Activated B cell treated with CpG ODN at 0.5 μM for 24 hours (primary cell): ENCODE data around the gene TMEM183A. TPM values are rescaled to one million over a fixed set of nuclear protein-coding genes. Genes with fewer than 3 reads are reported as not detected.

Experiments used
- ATAC-seq: fragments of 200-7000 bp; cut with Tn5 transposase; one replicate; pipeline ENCODE4 v1.10.0; 2021; ENCODE audit warnings: low read depth, mild to moderate bottlenecking, moderate library complexity
- CTCF ChIA-PET: fragments of 350-600 bp; sonication (Branson Sonifier 250); formaldehyde crosslinking; loops from one replicate; lab custom pipeline; 2021; ENCODE audit warnings: antibody characterized with exemption; lab: Charles Lee
- POLR2A ChIA-PET: fragments of 350-600 bp; sonication (Branson Sonifier 250); formaldehyde crosslinking; loops from one replicate; lab custom pipeline; 2021; ENCODE audit warnings: antibody characterized with exemption; lab: Charles Lee
- DNase-seq: peaks from one replicate; pipeline ENCODE4 v3.0.0; 2022
- H3K27ac Mint-ChIP-seq: one replicate; pipeline ENCODE4 v1.8.0; 2020; ENCODE audit warnings: mixed read lengths
- H3K27me3 Mint-ChIP-seq: one replicate; pipeline ENCODE4 v1.8.0; 2021; ENCODE audit warnings: mixed read lengths
- H3K36me3 Mint-ChIP-seq: one replicate; pipeline ENCODE4 v1.8.0; 2021; ENCODE audit warnings: low read depth, mixed read lengths
- H3K4me1 Mint-ChIP-seq: one replicate; pipeline ENCODE4 v1.8.0; 2021; ENCODE audit warnings: mixed read lengths
- H3K4me3 Mint-ChIP-seq: one replicate; pipeline ENCODE4 v1.8.0; 2020; ENCODE audit warnings: mild to moderate bottlenecking, mixed read lengths
- H3K9me3 Mint-ChIP-seq: one replicate; pipeline ENCODE4 v1.8.0; 2020; ENCODE audit warnings: mixed read lengths
- intact Hi-C: fragments of 100-400 bp; cut with micrococcal nuclease; formaldehyde crosslinking; loops from one replicate; pipeline ENCODE4 v1.15.1; 2024
- total RNA-seq: library from RNA; stranded (reverse); gene quantifications from 2 replicates; pipeline ENCODE4 v1.2.3, GENCODE V29; 2022
- TF ChIP-seq, protein P1 (sequence below): fragments of 200-600 bp; IDR thresholded peaks from one replicate; pipeline ENCODE4 v1.8.0; 2022; ENCODE audit warnings: antibody characterized with exemption, mild to moderate bottlenecking

The TMEM183A gene
- total RNA-seq, 1 donor from 2014 or later: 70.6 TPM

DNA sequence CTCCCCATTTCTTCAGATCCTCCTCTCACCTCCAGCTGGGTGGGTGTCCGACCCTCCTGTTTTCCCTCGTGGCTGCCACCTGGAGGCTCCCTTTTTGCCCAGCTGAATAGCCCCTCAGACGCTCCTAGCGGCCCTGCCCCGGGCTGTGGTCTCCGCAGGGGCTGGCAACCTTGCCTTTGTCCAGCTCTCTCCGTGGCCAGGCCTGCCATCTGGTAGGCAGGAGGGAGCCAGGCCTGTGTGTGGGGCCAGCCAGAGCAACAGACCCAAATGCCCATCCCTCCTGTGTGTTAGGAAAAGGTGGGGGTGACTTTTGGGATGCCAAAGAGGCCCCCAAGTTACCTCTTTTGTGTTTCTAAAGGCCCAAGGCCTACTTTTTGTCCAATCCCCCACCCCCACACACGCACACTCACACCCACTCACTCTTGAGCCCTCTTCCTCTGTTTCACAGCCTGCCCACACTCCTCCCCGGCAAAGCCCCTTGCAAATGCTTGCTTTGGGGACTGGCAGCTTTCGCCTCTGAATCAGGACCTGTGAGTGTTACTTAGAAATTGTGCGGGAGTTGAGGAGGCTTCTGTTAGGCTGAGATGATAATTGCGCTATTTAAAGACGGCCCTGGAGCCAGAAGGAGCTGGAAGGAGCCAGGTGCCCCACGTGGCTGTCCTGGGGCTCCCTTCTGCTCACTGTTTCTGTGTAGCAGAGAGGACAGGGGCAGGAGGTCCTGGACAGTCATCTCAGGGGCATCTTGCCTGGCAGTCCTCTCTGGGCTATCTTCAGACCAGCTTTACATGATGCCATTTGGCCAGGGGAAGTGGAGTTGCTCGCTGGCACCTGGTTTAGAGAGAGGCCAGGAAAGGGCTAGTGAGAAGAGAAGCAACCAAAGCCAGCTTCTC, 28.2 kb downstream of the TMEM183A start:
- Mint-ChIP-seq H3K27ac (no peak overlapping the region), H3K27me3 (peaks cover 10% of the 10 kb centered on the region), H3K9me3 (no peaks in the 10 kb centered on the region), H3K4me1 (peaks cover 3% of the 10 kb centered on the region), H3K36me3 (no peaks in the 10 kb centered on the region), H3K4me3 (no peak overlapping the region)
- intact Hi-C loops: no loop called here
- no peak for DNase-seq
- TF ChIP-seq, protein P1, sequence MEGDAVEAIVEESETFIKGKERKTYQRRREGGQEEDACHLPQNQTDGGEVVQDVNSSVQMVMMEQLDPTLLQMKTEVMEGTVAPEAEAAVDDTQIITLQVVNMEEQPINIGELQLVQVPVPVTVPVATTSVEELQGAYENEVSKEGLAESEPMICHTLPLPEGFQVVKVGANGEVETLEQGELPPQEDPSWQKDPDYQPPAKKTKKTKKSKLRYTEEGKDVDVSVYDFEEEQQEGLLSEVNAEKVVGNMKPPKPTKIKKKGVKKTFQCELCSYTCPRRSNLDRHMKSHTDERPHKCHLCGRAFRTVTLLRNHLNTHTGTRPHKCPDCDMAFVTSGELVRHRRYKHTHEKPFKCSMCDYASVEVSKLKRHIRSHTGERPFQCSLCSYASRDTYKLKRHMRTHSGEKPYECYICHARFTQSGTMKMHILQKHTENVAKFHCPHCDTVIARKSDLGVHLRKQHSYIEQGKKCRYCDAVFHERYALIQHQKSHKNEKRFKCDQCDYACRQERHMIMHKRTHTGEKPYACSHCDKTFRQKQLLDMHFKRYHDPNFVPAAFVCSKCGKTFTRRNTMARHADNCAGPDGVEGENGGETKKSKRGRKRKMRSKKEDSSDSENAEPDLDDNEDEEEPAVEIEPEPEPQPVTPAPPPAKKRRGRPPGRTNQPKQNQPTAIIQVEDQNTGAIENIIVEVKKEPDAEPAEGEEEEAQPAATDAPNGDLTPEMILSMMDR: no peak
- ATAC-seq: no peak
- ChIA-PET POLR2A (no interaction called here), CTCF (interaction anchor here (1.5 kb wide), 1 partner anchor 181 kb away, joined by 4 read pairs; no protein-coding TSS in a partner anchor)

DNA sequence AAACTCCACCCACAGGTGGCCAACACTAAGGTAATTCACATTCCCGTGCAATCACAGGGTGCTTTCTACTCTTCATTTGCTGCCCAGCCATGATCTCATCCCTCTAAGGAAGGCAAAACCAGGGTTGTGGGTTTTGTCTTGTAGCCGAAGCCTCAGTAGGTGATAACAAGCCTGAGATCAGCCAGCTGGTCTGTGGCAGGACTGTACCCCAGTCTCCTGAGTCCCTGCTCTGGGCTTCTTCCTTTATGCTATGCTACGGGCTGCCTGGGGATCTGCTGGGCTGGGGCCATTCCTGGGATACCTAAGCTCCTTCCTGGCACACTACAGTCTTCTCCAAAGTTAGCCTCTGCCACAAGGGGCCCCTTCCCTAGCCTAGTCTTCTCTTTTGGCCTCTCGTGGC, 29.0 kb downstream of the TMEM183A start:
- ATAC-seq (no peak), DNase-seq (no peak)
- CTCF ChIA-PET: no interaction called here
- intact Hi-C loops: no loop called here
- peaks cover 10% of the 10 kb centered on the region for H3K27me3 Mint-ChIP-seq
- H3K4me1 Mint-ChIP-seq: peaks cover 3% of the 10 kb centered on the region
- POLR2A ChIA-PET: no interaction called here
- H3K36me3 Mint-ChIP-seq: no peaks in the 10 kb centered on the region
- H3K9me3 Mint-ChIP-seq: no peaks in the 10 kb centered on the region
- TF ChIP-seq, protein P1: no peak
- no peak overlapping the region for H3K4me3 Mint-ChIP-seq
- H3K27ac Mint-ChIP-seq: no peak overlapping the region

DNA sequence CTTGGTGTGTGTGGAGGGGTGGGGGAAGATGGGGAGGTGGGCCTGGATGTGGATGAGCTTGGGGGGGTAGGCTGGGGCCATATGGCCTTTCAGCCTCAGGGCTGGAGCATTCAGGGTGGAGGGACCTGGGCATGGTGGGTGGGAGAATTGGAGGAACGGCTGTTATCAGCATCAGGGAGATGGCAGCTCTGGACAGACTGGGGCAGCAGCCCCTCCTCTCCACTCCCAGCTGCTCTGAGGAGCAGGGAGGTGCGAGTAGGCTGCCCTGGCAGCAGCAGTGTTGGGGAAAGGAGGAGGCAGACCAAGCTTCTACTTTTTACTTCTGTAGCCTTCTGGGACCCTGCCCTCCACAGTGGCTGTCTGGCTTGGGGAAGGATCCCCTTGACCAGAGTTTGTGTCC, 29.4 kb downstream of the TMEM183A start:
- POLR2A ChIA-PET: no interaction called here

DNA sequence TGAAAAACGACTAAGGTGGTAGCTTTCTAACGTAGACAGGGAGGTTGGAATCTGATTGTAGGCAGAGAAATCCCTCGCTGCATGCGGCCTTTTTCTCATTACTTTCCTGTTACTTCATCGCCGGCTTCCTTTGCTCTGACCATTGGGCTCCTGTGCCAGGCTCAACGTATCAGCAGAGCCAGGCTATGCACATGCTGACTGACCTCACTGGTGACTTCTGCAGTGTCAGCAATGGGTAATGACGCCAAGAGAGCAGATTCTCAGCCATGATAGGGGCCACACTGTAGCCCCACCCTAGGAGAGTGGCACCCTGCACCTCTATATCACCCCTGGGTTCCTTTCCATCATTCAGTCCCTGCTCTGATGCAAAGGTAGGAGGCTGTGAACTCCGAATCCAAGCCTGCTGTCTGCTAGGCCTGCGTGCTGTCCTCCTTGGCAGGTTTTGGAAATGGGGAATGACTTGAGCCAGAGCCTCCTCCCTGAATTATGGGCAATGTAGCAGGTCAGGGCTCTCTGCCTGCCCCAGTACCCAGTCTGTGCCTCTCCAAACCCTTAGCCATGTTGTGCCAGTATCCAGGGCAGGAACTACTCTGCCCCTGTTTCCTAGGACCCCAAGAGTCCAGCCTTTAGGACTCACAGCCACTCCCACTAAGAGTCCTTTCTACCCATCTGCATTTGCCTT, 30.5 kb downstream of the TMEM183A start:
- Mint-ChIP-seq H3K27ac (no peak overlapping the region), H3K36me3 (no peaks in the 10 kb centered on the region), H3K9me3 (no peaks in the 10 kb centered on the region), H3K4me1 (peaks cover 3% of the 10 kb centered on the region), H3K4me3 (no peak overlapping the region), H3K27me3 (peaks cover 10% of the 10 kb centered on the region)
- intact Hi-C loops: loop anchor here (2.0 kb wide), 2 partner anchors 303 to 449 kb away; no protein-coding TSS in a partner anchor
- ATAC-seq: no peak
- no peak for DNase-seq
- CTCF ChIA-PET: no interaction called here
- POLR2A ChIA-PET: no interaction called here
- TF ChIP-seq, protein P1: no peak

More for the DNA sequence above, 29.4 kb downstream of the TMEM183A start:
- intact Hi-C loops: no loop called here
- DNase-seq: no peak
- H3K4me3 Mint-ChIP-seq: no peak overlapping the region
- no peaks in the 10 kb centered on the region for H3K9me3 Mint-ChIP-seq
- no peak overlapping the region for H3K27ac Mint-ChIP-seq
- no peaks in the 10 kb centered on the region for H3K36me3 Mint-ChIP-seq
- H3K27me3 Mint-ChIP-seq: peaks cover 10% of the 10 kb centered on the region
- CTCF ChIA-PET: no interaction called here
- TF ChIP-seq, protein P1: no peak
- no peak for ATAC-seq
- peaks cover 3% of the 10 kb centered on the region for H3K4me1 Mint-ChIP-seq

DNA sequence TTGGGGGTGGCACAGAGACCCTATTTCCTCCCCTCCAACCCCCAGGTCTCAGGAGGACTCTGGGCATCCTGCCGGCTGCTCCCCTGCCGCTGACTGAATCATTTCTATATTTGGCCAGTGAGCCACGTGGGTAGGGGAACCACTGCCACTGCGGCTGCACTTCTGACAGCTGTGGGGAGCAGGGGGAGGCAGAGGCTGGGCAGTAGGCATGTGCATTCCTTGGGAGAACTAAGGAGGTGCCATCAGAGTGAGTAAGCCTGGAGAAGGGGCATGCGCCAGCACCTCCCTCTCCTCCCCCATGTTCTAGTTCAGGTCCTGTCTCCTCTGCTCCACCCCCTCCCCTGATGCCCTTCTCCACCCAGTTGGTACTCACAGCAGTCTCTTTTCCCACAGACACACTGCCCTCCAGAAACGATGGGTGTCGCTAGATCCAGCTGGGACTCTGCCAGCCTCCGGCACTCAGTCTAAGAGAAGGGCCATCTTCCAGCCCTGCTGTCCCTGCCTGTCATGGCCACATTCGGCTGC, 31.1 kb downstream of the TMEM183A start:
- ChIA-PET POLR2A (no interaction called here), CTCF (interaction anchor here (1.0 to 3.3 kb wide), 5 partner anchors 10 to 187 kb away, joined by 3 to 81 read pairs (median 5); no protein-coding TSS in a partner anchor)
- H3K27ac Mint-ChIP-seq: no peak overlapping the region
- ATAC-seq (no peak), DNase-seq (no peak)
- no peaks in the 10 kb centered on the region for H3K9me3 Mint-ChIP-seq
- peaks cover 12% of the 10 kb centered on the region for H3K27me3 Mint-ChIP-seq
- H3K36me3 Mint-ChIP-seq: no peaks in the 10 kb centered on the region
- peaks cover 3% of the 10 kb centered on the region for H3K4me1 Mint-ChIP-seq
- H3K4me3 Mint-ChIP-seq: no peak overlapping the region
- TF ChIP-seq, protein P1: no peak
- intact Hi-C loops: loop anchor here (2.0 kb wide), 2 partner anchors 303 to 449 kb away; no protein-coding TSS in a partner anchor
